PC-9 (cell line): Measurements from ENCODE around the gene MMP7. TPM values are rescaled to one million over a fixed set of nuclear protein-coding genes. Genes with fewer than 3 reads are reported as not detected.
A peak's percentile ranks its signal among the peaks of the same experiment; 100 is the strongest.

ENCODE experiments used
- BruUV-seq: library from RNA; stranded (reverse); fragments of 400-500 nt; replicated peaks from 2 replicates; lab custom pipeline; 2021; lab: Mats Ljungman, UMichigan
- CTCF ChIA-PET: fragments of 300-600 bp; sonication (Branson Sonifier 250); formaldehyde crosslinking; loops from one replicate; lab custom pipeline; 2022; ENCODE audit warnings: antibody characterized with exemption; lab: Charles Lee
- POLR2A ChIA-PET: fragments of 300-600 bp; sonication (Branson Sonifier 250); formaldehyde crosslinking; loops from one replicate; lab custom pipeline; 2022; ENCODE audit warnings: antibody characterized with exemption; ENCODE audit not compliant: unreplicated experiment; lab: Charles Lee
- DNase-seq, 2 experiments: peaks; one replicate each; pipeline versions ENCODE4 v3.0.0 to v3.0.0-alpha.2; 2015 to 2022; ENCODE audit warnings: mixed read lengths in 1 of 2
- H2AFZ ChIP-seq: fragments of 200-600 bp; sonication (generic); 2 replicates; pipeline ENCODE4 v1.8.1; 2017; ENCODE audit warnings: antibody characterized with exemption
- H3F3A ChIP-seq: fragments of 200-600 bp; sonication (generic); 2 replicates; pipeline ENCODE4 v1.8.1; 2017; ENCODE audit warnings: antibody characterized with exemption, mild to moderate bottlenecking, low read depth; ENCODE audit not compliant: insufficient read depth
- H3K27ac ChIP-seq: fragments of 200-600 bp; sonication (generic); 2 replicates; pipeline ENCODE4 v1.6.1; 2016; ENCODE audit warnings: mixed run types
- H3K27me3 ChIP-seq: fragments of 200-600 bp; sonication (generic); 2 replicates; pipeline ENCODE4 v1.6.1; 2016; ENCODE audit warnings: low read depth, mixed run types; ENCODE audit not compliant: insufficient read depth
- H3K36me3 ChIP-seq: fragments of 200-600 bp; sonication (generic); 2 replicates; pipeline ENCODE4 v1.6.1; 2016; ENCODE audit warnings: low read depth, mixed run types
- H3K4me1 ChIP-seq: fragments of 200-600 bp; sonication (generic); replicated peaks from 2 replicates; pipeline ENCODE4 v1.6.1; 2016; ENCODE audit warnings: mixed run types; ENCODE audit not compliant: insufficient read depth
- H3K4me2 ChIP-seq: fragments of 200-600 bp; sonication (generic); 2 replicates; pipeline ENCODE4 v1.6.1; 2017; ENCODE audit warnings: mixed run types
- H3K4me3 ChIP-seq: fragments of 200-600 bp; sonication (generic); 2 replicates; pipeline ENCODE4 v1.6.1; 2016; ENCODE audit warnings: mixed run types
- H3K79me2 ChIP-seq: fragments of 200-600 bp; sonication (generic); 2 replicates; pipeline ENCODE4 v1.6.1; 2017; ENCODE audit warnings: low read depth, mixed run types
- H3K9me2 ChIP-seq: fragments of 200-600 bp; sonication (generic); 2 replicates; pipeline ENCODE4 v1.8.1; 2017; ENCODE audit warnings: mild to moderate bottlenecking; ENCODE audit not compliant: insufficient read depth
- H3K9me3 ChIP-seq: fragments of 200-600 bp; sonication (generic); 2 replicates; pipeline ENCODE4 v1.8.1; 2016; ENCODE audit warnings: low read depth; ENCODE audit not compliant: insufficient read depth
- H4K20me1 ChIP-seq: fragments of 200-600 bp; sonication (generic); 2 replicates; pipeline ENCODE4 v1.8.1; 2017; ENCODE audit not compliant: insufficient read depth
- EZH2 ChIP-seq: fragments of 200-600 bp; sonication (generic); IDR thresholded peaks from 2 replicates; pipeline ENCODE4 v1.8.0; 2017; ENCODE audit warnings: antibody characterized with exemption, low read depth
- intact Hi-C: fragments of 100-400 bp; cut with micrococcal nuclease; formaldehyde crosslinking; loops from one replicate; pipeline ENCODE4 v1.10.0; 2022; ENCODE audit not compliant: unreplicated experiment
- total RNA-seq: library from RNA; stranded (reverse); gene quantifications from 2 replicates; pipeline ENCODE4 v1.2.3, GENCODE V29; 2021
- TF ChIP-seq, protein P1 (sequence below): fragments of 200-600 bp; sonication (generic); conservative IDR thresholded peaks from 2 replicates; pipeline ENCODE4 v1.6.1; 2017; ENCODE audit warnings: mixed run types, antibody characterized with exemption, mild to moderate bottlenecking, moderate library complexity

Gene MMP7
- total RNA-seq, 1 experiment from 2014 or later, result 1.1 TPM

GRCh38 chr11:102522312-102523188, 8.0 kb downstream of the MMP7 start:
- Histone ChIP-seq H2AFZ (peak overlapping the region; percentile 34; the same call in 1 of the 2 replicates), H3F3A (peaks cover under 1% of the 10 kb centered on the region; the same call in 1 of the 2 replicates), H3K79me2 (no peaks in the 10 kb centered on the region), H3K27ac (no peak overlapping the region), H3K9me3 (no peaks in the 10 kb centered on the region), H3K9me2 (no peaks in the 10 kb centered on the region), H4K20me1 (no peaks in the 10 kb centered on the region), H3K4me1 (0 out of 2 replicates have a peak, but pooled peaks cover under 1% of the 10 kb centered on the region), H3K36me3 (no peaks in the 10 kb centered on the region), H3K27me3 (no peaks in the 10 kb centered on the region), H3K4me2 (no peak overlapping the region), H3K4me3 (no peak overlapping the region)
- intact Hi-C loops, result no loop called here
- ChIA-PET CTCF (no interaction called here), POLR2A (no interaction called here)
- no peak for DNase-seq
- no peak for TF ChIP-seq EZH2
- TF ChIP-seq, protein P1, sequence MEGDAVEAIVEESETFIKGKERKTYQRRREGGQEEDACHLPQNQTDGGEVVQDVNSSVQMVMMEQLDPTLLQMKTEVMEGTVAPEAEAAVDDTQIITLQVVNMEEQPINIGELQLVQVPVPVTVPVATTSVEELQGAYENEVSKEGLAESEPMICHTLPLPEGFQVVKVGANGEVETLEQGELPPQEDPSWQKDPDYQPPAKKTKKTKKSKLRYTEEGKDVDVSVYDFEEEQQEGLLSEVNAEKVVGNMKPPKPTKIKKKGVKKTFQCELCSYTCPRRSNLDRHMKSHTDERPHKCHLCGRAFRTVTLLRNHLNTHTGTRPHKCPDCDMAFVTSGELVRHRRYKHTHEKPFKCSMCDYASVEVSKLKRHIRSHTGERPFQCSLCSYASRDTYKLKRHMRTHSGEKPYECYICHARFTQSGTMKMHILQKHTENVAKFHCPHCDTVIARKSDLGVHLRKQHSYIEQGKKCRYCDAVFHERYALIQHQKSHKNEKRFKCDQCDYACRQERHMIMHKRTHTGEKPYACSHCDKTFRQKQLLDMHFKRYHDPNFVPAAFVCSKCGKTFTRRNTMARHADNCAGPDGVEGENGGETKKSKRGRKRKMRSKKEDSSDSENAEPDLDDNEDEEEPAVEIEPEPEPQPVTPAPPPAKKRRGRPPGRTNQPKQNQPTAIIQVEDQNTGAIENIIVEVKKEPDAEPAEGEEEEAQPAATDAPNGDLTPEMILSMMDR, result no peak
- no TSS peak for BruUV-seq

DNA sequence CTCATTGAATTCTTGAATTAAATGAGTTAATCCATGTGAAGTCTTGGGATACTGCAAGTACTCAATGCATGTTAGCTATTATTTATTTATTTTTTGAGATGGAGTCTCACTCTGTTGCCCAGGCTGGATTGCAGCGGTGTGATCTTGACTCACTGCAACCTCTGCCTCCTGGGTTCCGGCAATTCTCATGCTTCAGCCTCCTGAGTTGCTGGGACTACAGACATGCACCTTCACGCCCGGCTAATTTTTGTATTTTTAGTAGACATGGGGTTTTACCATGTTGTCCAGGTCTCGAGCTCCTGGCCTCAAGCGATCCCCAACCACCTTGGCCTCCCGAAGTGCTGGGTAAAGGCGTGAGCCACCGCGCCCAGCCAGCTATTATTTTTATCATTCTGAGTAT, 9.4 kb downstream of the MMP7 start:
- Histone ChIP-seq H3K27ac (no peak overlapping the region), H3K9me2 (no peaks in the 10 kb centered on the region), H3K4me3 (no peak overlapping the region), H3K9me3 (no peaks in the 10 kb centered on the region), H4K20me1 (no peaks in the 10 kb centered on the region), H3F3A (no peaks in the 10 kb centered on the region), H3K79me2 (no peaks in the 10 kb centered on the region), H3K4me2 (no peak overlapping the region), H3K27me3 (no peaks in the 10 kb centered on the region), H3K36me3 (no peaks in the 10 kb centered on the region), H2AFZ (no peak overlapping the region), H3K4me1 (no peaks in the 10 kb centered on the region)
- DNase-seq, result no peak
- BruUV-seq, result no TSS peak
- intact Hi-C loops, result no loop called here
- POLR2A ChIA-PET, result no interaction called here
- TF ChIP-seq, protein P1, result no peak
- TF ChIP-seq EZH2, result no peak
- CTCF ChIA-PET, result no interaction called here

DNA sequence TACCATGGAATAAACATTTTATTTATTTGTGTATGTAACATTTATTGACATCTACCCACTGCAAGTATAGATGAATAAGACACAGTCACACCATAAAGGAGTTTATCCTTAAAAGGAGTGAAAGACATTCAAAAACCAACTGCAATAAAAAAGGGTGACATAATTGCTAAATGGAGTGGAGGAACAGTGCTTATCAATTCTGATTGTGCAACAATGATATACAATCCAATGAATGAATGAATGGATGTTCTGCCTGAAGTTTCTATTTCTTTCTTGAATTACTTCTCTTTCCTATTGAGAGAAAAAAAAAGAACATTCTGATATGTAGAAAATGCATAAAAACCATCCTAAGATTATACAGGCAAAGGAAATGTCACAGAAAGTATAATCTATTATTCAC, 10.0 kb downstream of the MMP7 start:
- no TSS peak for BruUV-seq
- intact Hi-C loops, result no loop called here
- Histone ChIP-seq H3K27ac (no peak overlapping the region), H3F3A (no peaks in the 10 kb centered on the region), H3K4me2 (no peak overlapping the region), H3K4me3 (no peak overlapping the region), H3K9me3 (no peaks in the 10 kb centered on the region), H4K20me1 (no peaks in the 10 kb centered on the region), H3K27me3 (no peaks in the 10 kb centered on the region), H3K79me2 (no peaks in the 10 kb centered on the region), H3K9me2 (no peaks in the 10 kb centered on the region), H3K4me1 (no peaks in the 10 kb centered on the region), H2AFZ (no peak overlapping the region), H3K36me3 (no peaks in the 10 kb centered on the region)
- ChIA-PET CTCF (no interaction called here), POLR2A (no interaction called here)
- TF ChIP-seq EZH2, result no peak
- TF ChIP-seq, protein P1, result no peak
- no peak for DNase-seq
